Neural crest cell (in vitro differentiated cells): ENCODE results near the gene CDH13. TPM values are rescaled to one million over a fixed set of nuclear protein-coding genes. Genes with fewer than 3 reads are reported as not detected.

Experiments used
- DNase-seq: peaks from one replicate; pipeline ENCODE4 v3.0.0; 2021; ENCODE audit warnings: low read depth, mixed read lengths, low spot score
- H3K27ac Mint-ChIP-seq: one replicate; pipeline ENCODE4 v1.8.0; 2021; ENCODE audit warnings: mild to moderate bottlenecking, mixed read lengths; ENCODE audit not compliant: unreplicated experiment
- H3K27me3 Mint-ChIP-seq: 2 replicates; pipeline ENCODE4 v1.8.0; 2021; ENCODE audit warnings: low read depth, mild to moderate bottlenecking, mixed read lengths
- H3K36me3 Mint-ChIP-seq: 2 replicates; pipeline ENCODE4 v1.8.0; 2021; ENCODE audit warnings: low read depth, mild to moderate bottlenecking, mixed read lengths
- H3K4me1 Mint-ChIP-seq: 2 replicates; pipeline ENCODE4 v1.8.0; 2021; ENCODE audit warnings: mixed read lengths
- H3K4me3 Mint-ChIP-seq: one replicate; pipeline ENCODE4 v1.8.0; 2021; ENCODE audit warnings: mild to moderate bottlenecking, mixed read lengths
- H3K9me3 Mint-ChIP-seq: 2 replicates; pipeline ENCODE4 v1.8.0; 2021; ENCODE audit warnings: mixed read lengths
- CTCF ChIP-seq: fragments of 200-600 bp; sonication (generic); conservative IDR thresholded peaks from 2 replicates; pipeline ENCODE4 v1.5.0; 2021; ENCODE audit warnings: antibody characterized with exemption, mild to moderate bottlenecking
- total RNA-seq: library from RNA; stranded (reverse); gene quantifications from 2 replicates; pipeline ENCODE4 v1.2.1, GENCODE V29; 2021

Gene CDH13
- total RNA-seq, 1 donor from 2014 or later = 1.1 TPM

DNA sequence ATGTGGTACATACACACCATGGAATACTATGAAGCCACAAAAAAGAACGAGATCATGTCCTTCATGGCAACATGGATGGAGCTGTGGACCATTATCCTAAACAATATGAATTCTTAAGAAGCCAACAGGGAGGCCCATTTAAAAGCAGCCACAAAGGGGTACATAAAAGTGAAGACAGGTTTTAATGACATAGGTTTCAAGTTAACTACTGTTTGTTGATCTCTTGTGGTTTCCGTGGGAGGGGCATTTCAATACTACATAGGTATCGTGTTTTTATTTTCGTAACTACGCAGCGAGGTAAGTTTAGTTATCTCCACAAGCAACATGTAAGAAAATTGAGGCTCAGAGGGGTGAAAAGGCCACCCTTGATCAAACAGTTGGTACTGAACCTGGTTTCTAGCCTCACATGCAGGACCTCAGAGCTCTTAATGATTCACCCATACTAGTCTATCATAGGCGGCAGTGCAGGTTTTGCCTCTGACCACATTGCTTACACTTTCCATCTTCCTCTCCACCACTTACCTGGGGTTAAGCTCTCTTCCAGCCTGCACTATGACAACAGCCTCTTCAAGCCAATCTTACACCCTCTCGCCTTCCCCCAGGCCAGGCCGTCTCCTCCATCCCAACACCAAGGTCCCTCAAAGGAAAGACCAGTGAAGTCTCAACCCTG is 646.9 kb downstream of the CDH13 start:
- no peak for TF ChIP-seq CTCF
- Mint-ChIP-seq H3K27me3 (peaks cover 2% of the 10 kb centered on the region), H3K4me1 (no peaks in the 10 kb centered on the region), H3K4me3 (no peak overlapping the region), H3K36me3 (no peaks in the 10 kb centered on the region), H3K9me3 (no peaks in the 10 kb centered on the region), H3K27ac (no peak overlapping the region)
- DNase-seq = no peak

DNA sequence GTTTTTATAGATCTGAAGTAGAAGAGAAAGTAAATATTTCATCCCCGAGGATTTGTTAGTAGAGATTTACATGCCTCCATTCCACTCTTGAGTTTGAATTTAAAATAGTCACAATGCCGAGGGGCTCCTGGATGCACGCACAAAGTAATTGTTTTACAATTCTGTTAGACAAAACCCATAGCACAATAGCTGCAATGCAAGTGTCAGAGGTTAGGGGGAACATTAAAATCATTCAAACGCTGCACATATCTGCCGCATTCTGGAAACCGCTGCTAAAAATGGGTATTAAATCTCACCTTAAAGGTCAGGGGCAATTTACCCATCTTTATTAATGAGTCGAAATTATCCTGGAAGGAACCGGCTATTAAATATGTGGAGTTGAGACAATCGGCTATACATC is 652.5 kb downstream of the CDH13 start:
- Mint-ChIP-seq H3K9me3 (no peaks in the 10 kb centered on the region), H3K36me3 (no peaks in the 10 kb centered on the region), H3K27ac (no peak overlapping the region), H3K4me3 (no peak overlapping the region), H3K27me3 (peaks cover 8% of the 10 kb centered on the region), H3K4me1 (peaks cover 8% of the 10 kb centered on the region)
- no peak for DNase-seq
- TF ChIP-seq CTCF = no peak

GRCh38 chr16:83285921-83286320 is 659.2 kb downstream of the CDH13 start:
- no peak for TF ChIP-seq CTCF
- Mint-ChIP-seq H3K4me3 (no peak overlapping the region), H3K9me3 (no peaks in the 10 kb centered on the region), H3K27ac (no peak overlapping the region), H3K27me3 (peaks cover 32% of the 10 kb centered on the region), H3K4me1 (no peaks in the 10 kb centered on the region), H3K36me3 (no peaks in the 10 kb centered on the region)
- no peak for DNase-seq

- Mint-ChIP-seq H3K36me3 (no peaks in the 10 kb centered on the region), H3K27me3 (peaks cover 6% of the 10 kb centered on the region), H3K27ac (no peak overlapping the region), H3K9me3 (peaks cover 4% of the 10 kb centered on the region), H3K4me3 (no peak overlapping the region), H3K4me1 (no peaks in the 10 kb centered on the region)
- TF ChIP-seq CTCF = no peak
- DNase-seq = no peak
These were observed 669.7 kb downstream of the CDH13 start for GRCh38 chr16:83296505-83296904.

DNA sequence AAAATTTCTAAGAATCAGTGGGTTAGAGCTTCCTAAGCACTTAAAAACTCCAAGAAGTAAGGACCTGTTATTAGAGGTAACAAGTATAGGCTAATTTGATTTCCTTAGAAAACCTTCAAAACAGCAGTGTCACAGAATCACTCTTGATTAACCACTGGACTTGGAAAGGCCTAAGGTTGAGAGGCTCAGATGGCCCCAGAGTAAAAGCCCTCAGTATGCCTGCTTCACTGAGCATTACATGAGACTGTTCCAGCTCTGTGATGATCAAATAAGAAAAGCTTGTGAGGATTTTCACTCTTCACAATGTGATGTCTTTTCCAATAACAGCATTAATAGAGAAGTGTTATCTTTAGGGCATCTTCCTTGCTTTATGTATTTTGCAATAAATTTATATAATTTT is 671.8 kb downstream of the CDH13 start:
- peaks cover 4% of the 10 kb centered on the region for H3K9me3 Mint-ChIP-seq
- peaks cover 24% of the 10 kb centered on the region for H3K27me3 Mint-ChIP-seq
- no peaks in the 10 kb centered on the region for H3K4me1 Mint-ChIP-seq
- no peak for DNase-seq
- TF ChIP-seq CTCF = no peak
- no peak overlapping the region for H3K4me3 Mint-ChIP-seq
- no peaks in the 10 kb centered on the region for H3K36me3 Mint-ChIP-seq
- no peak overlapping the region for H3K27ac Mint-ChIP-seq
